GM19193 (cell line): ENCODE data around the gene RNU1-2.
A peak's percentile ranks its signal among the peaks of the same experiment; 100 is the strongest.

Experiments
- POLR2A ChIP-seq: IDR thresholded peaks from 4 replicates; pipeline ENCODE4 v1.6.1; 2011; ENCODE audit not compliant: insufficient read depth, insufficient read length; ENCODE audit errors: extremely low read depth

The RNU1-2 gene

GRCh38 chr1:16895598-16896315 is at the start of gene RNU1-2:
Gene RNU1-2 (plus strand): TSS chr1:16895980.
- peak; percentile 92 for TF ChIP-seq POLR2A

GRCh38 chr1:16882986-16883385 is 12.8 kb upstream of the RNU1-2 start:
- no peak for TF ChIP-seq POLR2A

- TF ChIP-seq POLR2A, result no peak
Observed at GRCh38 chr1:16886860-16887605, 8.7 kb upstream of the RNU1-2 start.

GRCh38 chr1:16888860-16889816 is 6.6 kb upstream of the RNU1-2 start:
- TF ChIP-seq POLR2A, result no peak

GRCh38 chr1:16896316-16897055 is 706 bp downstream of the RNU1-2 start:
- TF ChIP-seq POLR2A, result peak; percentile 81

- TF ChIP-seq POLR2A, result no peak
Observed at GRCh38 chr1:16900751-16901150, 5.0 kb downstream of the RNU1-2 start.

GRCh38 chr1:16903054-16903453 is 7.3 kb downstream of the RNU1-2 start:
- no peak for TF ChIP-seq POLR2A

- TF ChIP-seq POLR2A, result no peak
Observed at GRCh38 chr1:16903458-16903796, 7.6 kb downstream of the RNU1-2 start.

- TF ChIP-seq POLR2A, result no peak
Observed at GRCh38 chr1:16904560-16905109, 8.9 kb downstream of the RNU1-2 start.

GRCh38 chr1:16905110-16905867 is 9.5 kb downstream of the RNU1-2 start:
- TF ChIP-seq POLR2A, result peak; percentile 99

GRCh38 chr1:16905868-16906702 is 10.3 kb downstream of the RNU1-2 start:
- TF ChIP-seq POLR2A, result no peak

- no peak for TF ChIP-seq POLR2A
Observed at GRCh38 chr1:16906873-16907272, 11.1 kb downstream of the RNU1-2 start.
